Stimulated activated CD4-positive, alpha-beta T cell treated with anti-CD3 and anti-CD28 coated beads, Interleukin-1b, Interleukin-23, amount 100 ng/mL, for 48 hours (primary cell): ENCODE data around the gene SOAT1.
"Not testable (repeated sequence)": the region's sequence is repeated elsewhere in the genome, so short reads cannot be mapped to it uniquely, and the experiment has no call there.

Source experiments
- DNase-seq: peaks from one replicate; pipeline ENCODE4 v3.0.0-alpha.2; 2020

SOAT1 gene

GRCh38 chr1:179310291-179310690, 16.7 kb downstream of the SOAT1 start:
- no peak for DNase-seq

GRCh38 chr1:179310721-179311120, 17.1 kb downstream of the SOAT1 start:
- no peak for DNase-seq

GRCh38 chr1:179311149-179311700, 17.6 kb downstream of the SOAT1 start:
- no peak for DNase-seq

GRCh38 chr1:179313004-179313403, 19.4 kb downstream of the SOAT1 start:
- no peak for DNase-seq

GRCh38 chr1:179314928-179315327, 21.3 kb downstream of the SOAT1 start:
- DNase-seq = no peak

GRCh38 chr1:179318491-179318890, 24.9 kb downstream of the SOAT1 start:
- no peak for DNase-seq

- no peak for DNase-seq
Measured at GRCh38 chr1:179321533-179322216, 28.1 kb downstream of the SOAT1 start.

- no peak for DNase-seq
Measured at GRCh38 chr1:179322557-179322956, 29.0 kb downstream of the SOAT1 start.

- no peak for DNase-seq
Measured at GRCh38 chr1:179323436-179323835, 29.8 kb downstream of the SOAT1 start.

- no peak for DNase-seq
Measured at GRCh38 chr1:179325836-179326235, 32.2 kb downstream of the SOAT1 start.

GRCh38 chr1:179326746-179327145, 33.1 kb downstream of the SOAT1 start:
- DNase-seq = no peak

- DNase-seq = no peak
Measured at GRCh38 chr1:179327196-179327595, 33.6 kb downstream of the SOAT1 start.

- DNase-seq = no peak
Measured at GRCh38 chr1:179327679-179328078, 34.1 kb downstream of the SOAT1 start.

GRCh38 chr1:179329862-179330261, 36.3 kb downstream of the SOAT1 start:
- no peak for DNase-seq

- no peak for DNase-seq
Measured at GRCh38 chr1:179334440-179334839, 40.8 kb downstream of the SOAT1 start.

GRCh38 chr1:179337288-179337687, 43.7 kb downstream of the SOAT1 start:
- DNase-seq = no peak

GRCh38 chr1:179337942-179338560, 44.5 kb downstream of the SOAT1 start:
- DNase-seq = no peak

- no peak for DNase-seq
Measured at GRCh38 chr1:179340918-179341317, 47.3 kb downstream of the SOAT1 start.

- DNase-seq = no peak
Measured at GRCh38 chr1:179341943-179342547, 48.4 kb downstream of the SOAT1 start.

- DNase-seq = no peak
Measured at GRCh38 chr1:179342740-179343404, 49.3 kb downstream of the SOAT1 start.

GRCh38 chr1:179351281-179351680, 57.7 kb downstream of the SOAT1 start:
- no peak for DNase-seq

GRCh38 chr1:179352236-179352635, 58.6 kb downstream of the SOAT1 start:
- no peak for DNase-seq

- no peak for DNase-seq
Measured at GRCh38 chr1:179353546-179353945, 59.9 kb downstream of the SOAT1 start.

- DNase-seq = not testable (repeated sequence)
Measured at GRCh38 chr1:179361631-179362030, 68.0 kb downstream of the SOAT1 start.
